Measurements from ENCODE around the gene ASCL1.

The ASCL1 gene

GRCh38 chr12:102990419-102990818, 32.9 kb downstream of the ASCL1 start:
- Histone ChIP-seq H3K9ac (no peak overlapping the region), H3K4me2 (no peak overlapping the region), H3K4me3 (no peak overlapping the region), H3K36me3 (no peaks in the 10 kb centered on the region), H3K27me3 (no peaks in the 10 kb centered on the region), H3K4me1 (no peaks in the 10 kb centered on the region), H3K27ac (no peak overlapping the region), H4K20me1 (no peaks in the 10 kb centered on the region), H3K9me3 (replicated peaks in 1 of 11) (peaks cover 0 to 6% (median 0%) of the 10 kb centered on the region in 11 experiments; a peak in 1 of 22 replicates)
- no peak for TF ChIP-seq Cebpa-rat (IDR thresholded peaks at IDR 0.05)

GRCh38 chr12:102992297-102992696, 34.8 kb downstream of the ASCL1 start:
- Histone ChIP-seq H3K9ac (no peak overlapping the region), H4K20me1 (no peaks in the 10 kb centered on the region), H3K36me3 (no peaks in the 10 kb centered on the region), H3K4me3 (no peak overlapping the region), H3K4me1 (no peaks in the 10 kb centered on the region), H3K27ac (no peak overlapping the region), H3K27me3 (no peaks in the 10 kb centered on the region), H3K4me2 (no peak overlapping the region), H3K9me3 (replicated peaks in 1 of 11) (peaks cover 4 to 13% (median 5%) of the 10 kb centered on the region in 11 experiments; a peak in 20 of 22 replicates)
- TF ChIP-seq Cebpa-rat (IDR thresholded peaks at IDR 0.05), result no peak

- Histone ChIP-seq H3K9ac (no peak overlapping the region), H3K9me3 (replicated peaks in 1 of 11) (peaks cover 8 to 18% (median 9%) of the 10 kb centered on the region in 11 experiments), H3K4me1 (no peaks in the 10 kb centered on the region), H3K4me3 (no peak overlapping the region), H3K27ac (no peak overlapping the region), H3K27me3 (no peaks in the 10 kb centered on the region), H4K20me1 (no peaks in the 10 kb centered on the region), H3K4me2 (no peak overlapping the region), H3K36me3 (no peaks in the 10 kb centered on the region)
- TF ChIP-seq Cebpa-rat (IDR thresholded peaks at IDR 0.05), result no peak
Measured at GRCh38 chr12:102992720-102993119, 35.2 kb downstream of the ASCL1 start.

GRCh38 chr12:102993537-102993936, 36.1 kb downstream of the ASCL1 start:
- H3K4me1 ChIP-seq, result no peaks in the 10 kb centered on the region
- H3K9ac ChIP-seq, result no peak overlapping the region
- 0 out of 22 replicates have a peak, but pooled peaks cover 0 to 3% (median 0%) of the 10 kb centered on the region in 11 experiments for H3K36me3 ChIP-seq
- no peak overlapping the region for H3K27ac ChIP-seq
- no peak for TF ChIP-seq Cebpa-rat (IDR thresholded peaks at IDR 0.05)
- no peak overlapping the region for H3K4me2 ChIP-seq
- no peaks in the 10 kb centered on the region for H4K20me1 ChIP-seq
- no peak overlapping the region for H3K4me3 ChIP-seq
- peaks cover 17 to 22% (median 17%) of the 10 kb centered on the region in 11 experiments for H3K9me3 ChIP-seq (replicated peaks in 1 of 11)
- H3K27me3 ChIP-seq, result no peaks in the 10 kb centered on the region

DNA sequence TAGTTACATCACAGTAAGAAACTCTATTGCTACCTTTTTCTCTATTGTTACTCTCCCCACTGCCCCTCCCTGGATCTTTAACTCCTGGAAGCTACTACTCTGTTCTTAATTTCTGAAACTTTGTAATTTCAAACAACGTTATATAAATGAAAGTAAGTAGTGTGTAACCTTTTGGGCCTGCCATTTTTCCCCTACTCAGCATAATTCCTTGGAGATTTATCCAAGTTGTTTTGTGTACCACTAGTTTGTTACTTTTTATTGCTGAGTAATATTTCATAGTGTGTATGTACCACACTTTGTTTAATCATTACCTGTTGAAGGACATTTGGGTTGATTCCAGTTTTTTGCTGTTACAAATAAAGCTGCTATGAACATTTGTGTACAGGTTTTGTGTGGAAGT, 37.9 kb downstream of the ASCL1 start:
- Histone ChIP-seq H3K4me2 (no peak overlapping the region), H3K27ac (no peak overlapping the region), H3K36me3 (0 out of 22 replicates have a peak, but pooled peaks cover 0 to 3% (median 0%) of the 10 kb centered on the region in 11 experiments), H4K20me1 (no peaks in the 10 kb centered on the region), H3K4me1 (no peaks in the 10 kb centered on the region), H3K9ac (no peak overlapping the region), H3K27me3 (no peaks in the 10 kb centered on the region), H3K4me3 (no peak overlapping the region), H3K9me3 (replicated peaks in 1 of 11) (peaks cover 24 to 28% (median 25%) of the 10 kb centered on the region in 11 experiments)
- TF ChIP-seq Cebpa-rat (IDR thresholded peaks at IDR 0.05), result no peak

Measured in BLaER1 treated with 17β-estradiol and CSF1 and Interleukin-3, amounts not matched to agents 10 nM and 100 nM (cell line).